Stimulated activated CD8-positive, alpha-beta memory T cell treated with anti-CD3 and anti-CD28 coated beads, Interleukin-12 subunit alpha, Interleukin-12 subunit beta, amount 100 ng/mL, for 24 hours (primary cell): ENCODE measurements around the gene MTX1.

ENCODE experiments used
- DNase-seq: peaks from one replicate; pipeline ENCODE4 v3.0.0-alpha.2; 2020; ENCODE audit errors: extremely low read depth

MTX1 gene

DNA sequence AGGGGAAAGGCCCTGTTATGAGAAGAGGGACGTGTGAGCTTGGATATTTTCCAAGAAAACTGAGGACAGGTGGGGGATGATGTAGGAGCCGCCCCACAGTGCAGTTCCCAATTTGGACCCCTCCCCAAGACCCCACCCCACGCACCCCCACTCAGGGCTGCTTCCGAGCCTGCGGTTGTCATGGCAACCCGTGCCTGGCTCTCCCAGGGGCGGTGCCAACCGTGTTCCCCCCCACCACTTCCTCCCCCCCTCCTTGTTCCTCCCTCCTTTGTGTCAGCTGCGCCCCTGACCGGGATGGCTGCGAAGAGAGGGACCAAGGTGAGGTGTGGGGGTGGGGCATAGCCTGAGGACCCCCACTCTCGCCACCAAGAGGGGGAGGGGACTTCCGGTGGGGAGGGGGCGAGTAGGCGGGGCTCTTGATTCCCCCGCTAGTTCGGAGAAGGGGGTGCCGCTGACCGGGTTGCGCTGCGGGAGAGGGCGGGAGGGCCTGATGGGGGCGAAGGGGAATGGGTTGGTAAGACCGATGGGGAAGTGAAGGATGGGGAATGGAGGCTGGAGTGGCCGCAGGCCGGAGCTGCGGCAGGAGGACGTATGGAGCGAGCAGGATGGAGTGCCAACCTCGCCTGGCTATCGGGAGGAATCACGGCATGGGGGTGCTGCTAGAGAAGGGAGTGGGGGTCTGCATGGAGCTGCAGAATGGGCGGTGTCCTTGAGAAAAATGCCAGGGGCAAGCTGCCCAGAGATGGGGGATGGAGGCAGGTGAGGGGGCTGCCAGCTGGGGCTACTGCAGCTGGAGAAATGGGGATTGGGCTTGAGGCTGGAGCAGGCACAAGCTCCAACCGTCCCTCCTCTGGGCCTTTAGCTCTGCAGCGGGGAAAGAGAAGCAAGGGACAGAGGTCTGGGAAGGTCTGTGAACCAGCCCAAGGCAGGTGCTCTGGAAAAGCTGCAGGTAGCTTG is 33.9 kb upstream of the MTX1 start:
- no peak for DNase-seq

DNA sequence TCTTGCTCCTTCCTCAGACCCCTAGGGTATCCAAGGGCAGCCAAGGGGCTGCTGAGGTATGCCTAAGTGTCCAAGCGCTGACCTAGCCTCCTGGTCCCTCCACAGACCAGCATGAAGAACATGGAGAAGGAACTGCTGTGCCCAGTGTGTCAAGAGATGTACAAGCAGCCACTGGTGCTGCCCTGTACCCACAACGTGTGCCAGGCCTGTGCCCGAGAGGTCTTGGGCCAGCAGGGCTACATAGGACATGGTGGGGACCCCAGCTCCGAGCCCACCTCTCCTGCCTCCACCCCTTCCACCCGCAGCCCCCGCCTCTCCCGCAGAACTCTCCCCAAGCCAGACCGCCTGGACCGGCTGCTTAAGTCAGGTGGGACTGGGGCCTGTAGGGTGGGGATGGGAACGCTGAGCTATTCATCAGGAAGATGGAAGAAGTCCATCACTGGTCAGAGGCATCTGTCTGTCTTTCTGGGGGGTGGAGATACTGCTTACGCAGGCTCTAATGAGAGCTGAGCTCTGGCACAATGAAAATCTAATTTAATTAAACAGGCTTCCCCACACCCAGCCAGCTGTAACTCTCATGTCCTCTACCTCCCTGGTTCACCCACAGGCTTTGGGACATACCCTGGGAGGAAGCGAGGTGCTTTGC is 33.1 kb upstream of the MTX1 start:
- DNase-seq: no peak

DNA sequence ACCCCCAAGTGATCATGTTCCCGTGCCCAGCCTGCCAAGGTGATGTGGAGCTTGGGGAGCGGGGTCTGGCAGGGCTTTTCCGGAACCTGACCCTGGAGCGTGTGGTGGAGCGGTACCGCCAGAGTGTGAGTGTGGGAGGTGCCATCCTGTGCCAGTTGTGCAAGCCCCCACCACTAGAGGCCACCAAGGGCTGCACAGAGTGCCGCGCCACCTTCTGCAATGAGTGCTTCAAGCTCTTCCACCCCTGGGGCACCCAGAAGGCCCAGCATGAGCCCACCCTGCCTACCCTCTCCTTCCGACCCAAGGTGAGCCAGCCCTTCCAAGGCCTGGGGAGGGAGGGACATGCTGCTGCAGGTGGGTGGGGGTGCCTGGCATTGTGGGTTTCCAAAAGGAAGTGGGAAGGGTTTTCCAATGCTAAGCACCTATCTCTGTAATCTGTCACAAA is 32.5 kb upstream of the MTX1 start:
- no peak for DNase-seq

- no peak for DNase-seq
Observed at GRCh38 chr1:155176544-155177071, 31.9 kb upstream of the MTX1 start.

DNA sequence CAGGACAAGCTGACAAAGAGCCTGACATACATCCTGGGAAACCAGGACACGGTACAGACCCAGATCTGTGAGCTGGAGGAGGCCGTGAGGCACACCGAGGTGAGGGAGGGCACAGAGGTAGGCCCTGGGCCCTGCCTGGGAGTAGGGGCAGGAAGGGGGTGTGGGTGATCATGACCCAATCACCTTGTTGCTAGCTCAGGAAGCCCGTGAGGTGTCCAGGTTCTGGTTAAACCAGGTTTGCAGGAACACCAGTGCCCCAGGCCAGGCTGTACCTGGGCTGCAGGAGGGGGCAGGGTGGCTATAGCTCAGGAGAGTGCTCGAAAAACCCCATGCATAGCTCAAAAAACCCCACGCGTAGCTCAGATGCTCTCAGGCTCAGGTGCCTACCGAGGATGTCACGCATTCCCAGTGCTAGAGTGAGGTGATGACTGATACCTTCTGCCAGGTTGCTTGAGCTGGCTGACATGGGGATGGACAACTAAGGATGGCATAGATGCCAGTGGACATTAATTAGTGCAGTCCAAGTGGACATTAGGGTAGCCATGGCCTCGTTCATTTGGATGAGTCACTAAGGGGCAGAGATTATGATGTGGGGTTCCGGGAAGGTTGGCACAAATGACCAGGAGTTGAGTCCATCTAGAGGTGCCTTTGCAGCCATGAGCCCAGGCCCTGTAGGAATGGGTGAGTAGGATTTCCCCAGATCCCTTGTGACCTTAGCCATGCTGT is 31.1 kb upstream of the MTX1 start:
- DNase-seq: no peak

DNA sequence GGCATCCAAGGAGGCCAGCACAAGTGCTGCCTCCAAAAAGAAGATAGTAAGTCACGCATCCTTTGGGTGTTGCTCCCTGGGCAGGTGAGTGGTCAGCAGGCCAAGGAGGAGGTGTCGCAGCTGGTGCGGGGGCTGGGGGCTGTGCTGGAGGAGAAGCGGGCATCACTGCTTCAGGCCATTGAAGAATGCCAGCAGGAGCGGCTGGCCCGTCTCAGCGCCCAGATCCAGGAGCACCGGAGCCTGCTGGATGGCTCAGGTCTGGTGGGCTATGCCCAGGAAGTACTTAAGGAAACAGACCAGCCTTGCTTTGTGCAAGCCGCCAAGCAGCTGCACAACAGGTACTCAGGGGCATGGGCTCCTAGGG is 30.6 kb upstream of the MTX1 start:
- no peak for DNase-seq

GRCh38 chr1:155178441-155179111 is 29.9 kb upstream of the MTX1 start:
- no peak for DNase-seq

DNA sequence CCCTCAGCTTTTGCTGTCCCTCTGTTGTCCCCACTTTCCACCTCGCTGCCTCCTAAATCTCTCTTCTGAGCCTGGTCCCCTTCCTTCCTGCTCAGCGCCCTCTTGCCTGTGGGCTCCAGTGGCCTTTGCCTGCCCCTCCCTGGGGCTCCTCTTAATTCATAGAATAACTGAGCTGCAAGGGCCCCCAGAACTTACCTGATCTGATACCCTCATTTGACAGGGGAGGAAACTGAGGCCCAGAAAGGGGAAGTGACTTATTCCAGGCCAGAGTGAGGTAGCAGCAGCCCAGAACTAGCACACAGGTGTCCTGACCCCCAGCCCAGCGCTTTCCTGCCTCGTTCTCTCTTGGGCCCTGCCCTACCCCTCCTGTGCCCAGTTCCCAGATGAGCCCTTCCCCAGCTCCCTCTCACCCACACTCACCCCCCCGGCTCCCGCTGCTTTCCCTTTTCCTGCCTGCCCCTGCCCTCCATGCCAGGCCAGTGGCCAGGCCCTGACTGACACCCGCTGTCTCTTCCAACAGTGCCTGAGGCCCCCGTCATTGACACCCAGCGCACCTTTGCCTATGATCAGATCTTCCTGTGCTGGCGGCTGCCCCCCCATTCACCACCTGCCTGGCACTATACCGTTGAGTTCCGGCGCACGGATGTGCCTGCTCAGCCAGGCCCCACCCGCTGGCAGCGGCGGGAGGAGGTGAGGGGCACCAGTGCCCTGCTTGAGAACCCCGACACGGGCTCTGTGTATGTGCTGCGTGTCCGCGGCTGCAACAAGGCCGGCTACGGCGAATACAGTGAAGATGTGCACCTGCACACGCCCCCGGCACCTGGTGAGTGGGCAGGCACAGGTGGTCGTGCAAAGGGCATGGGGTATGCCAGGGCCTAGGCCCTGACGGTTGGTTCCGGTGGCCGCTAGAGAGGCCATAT is 29.1 kb upstream of the MTX1 start:
- DNase-seq: no peak

DNA sequence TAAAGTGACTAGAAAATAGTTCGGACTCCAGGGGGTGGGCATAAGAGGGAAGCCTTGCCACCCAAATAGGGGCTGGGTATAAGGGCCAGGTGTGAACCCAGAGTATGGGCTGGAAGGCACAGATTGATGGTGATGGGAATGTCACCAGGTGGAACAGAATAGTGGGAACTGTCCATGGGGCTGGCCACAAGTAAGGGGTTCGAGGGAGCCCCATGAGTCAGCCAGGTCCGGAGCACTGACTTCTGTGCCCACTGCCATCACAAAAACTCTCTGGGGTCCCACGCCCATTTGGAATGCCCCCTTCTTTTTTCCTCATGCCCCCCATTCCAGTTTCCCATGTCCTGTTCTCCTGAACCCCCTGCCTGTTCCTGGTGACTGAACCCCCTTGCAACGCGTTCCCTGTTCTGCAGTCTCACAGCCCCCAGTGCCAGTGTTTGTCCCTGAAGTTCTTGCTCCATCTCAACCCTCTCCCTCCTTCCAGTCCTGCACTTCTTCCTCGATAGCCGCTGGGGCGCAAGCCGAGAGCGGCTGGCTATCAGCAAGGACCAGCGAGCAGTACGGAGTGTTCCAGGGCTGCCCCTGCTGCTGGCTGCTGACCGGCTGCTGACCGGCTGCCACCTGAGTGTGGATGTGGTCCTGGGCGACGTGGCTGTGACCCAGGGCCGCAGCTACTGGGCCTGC is 27.0 kb upstream of the MTX1 start:
- DNase-seq: no peak

- no peak for DNase-seq
Observed at GRCh38 chr1:155182052-155182550, 26.4 kb upstream of the MTX1 start.

DNA sequence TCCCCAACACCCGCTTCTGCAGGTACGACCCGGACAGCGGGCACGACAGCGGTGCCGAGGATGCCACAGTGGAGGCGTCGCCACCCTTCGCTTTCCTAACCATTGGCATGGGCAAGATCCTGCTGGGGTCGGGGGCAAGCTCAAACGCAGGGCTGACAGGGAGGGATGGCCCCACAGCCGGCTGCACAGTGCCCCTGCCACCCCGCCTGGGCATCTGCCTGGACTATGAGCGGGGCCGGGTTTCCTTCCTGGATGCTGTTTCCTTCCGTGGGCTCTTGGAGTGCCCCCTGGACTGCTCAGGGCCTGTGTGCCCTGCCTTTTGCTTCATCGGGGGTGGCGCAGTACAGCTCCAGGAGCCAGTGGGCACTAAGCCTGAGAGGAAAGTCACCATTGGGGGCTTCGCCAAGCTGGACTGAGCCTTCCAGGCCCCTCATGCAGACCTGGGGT is 24.7 kb upstream of the MTX1 start:
- no peak for DNase-seq

DNA sequence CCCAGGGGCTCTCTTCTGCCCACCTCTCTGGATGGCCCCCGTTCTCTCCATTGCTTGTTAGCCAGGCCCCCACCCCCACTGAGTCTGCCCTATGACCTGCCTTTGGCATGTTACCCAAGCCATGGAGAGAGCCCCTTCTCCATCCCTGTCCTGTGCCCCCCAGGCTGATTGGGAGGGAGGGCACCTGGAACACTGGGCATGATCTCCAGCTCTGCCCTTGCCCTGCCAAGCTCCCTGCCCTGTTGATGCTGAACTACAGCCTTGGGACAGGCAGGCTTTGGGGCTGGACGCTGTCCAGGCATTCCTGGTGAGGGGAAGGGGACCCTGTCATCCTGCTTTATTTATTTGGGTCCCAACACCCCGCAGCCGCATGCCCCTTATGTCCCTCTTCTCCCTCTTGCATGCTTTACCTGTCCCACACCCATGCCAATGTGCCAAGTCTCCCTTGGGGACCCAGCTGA is 24.1 kb upstream of the MTX1 start:
- no peak for DNase-seq

- DNase-seq: no peak
Observed at GRCh38 chr1:155184835-155185782, 23.4 kb upstream of the MTX1 start.

GRCh38 chr1:155185783-155186066 is 22.8 kb upstream of the MTX1 start:
- no peak for DNase-seq

DNA sequence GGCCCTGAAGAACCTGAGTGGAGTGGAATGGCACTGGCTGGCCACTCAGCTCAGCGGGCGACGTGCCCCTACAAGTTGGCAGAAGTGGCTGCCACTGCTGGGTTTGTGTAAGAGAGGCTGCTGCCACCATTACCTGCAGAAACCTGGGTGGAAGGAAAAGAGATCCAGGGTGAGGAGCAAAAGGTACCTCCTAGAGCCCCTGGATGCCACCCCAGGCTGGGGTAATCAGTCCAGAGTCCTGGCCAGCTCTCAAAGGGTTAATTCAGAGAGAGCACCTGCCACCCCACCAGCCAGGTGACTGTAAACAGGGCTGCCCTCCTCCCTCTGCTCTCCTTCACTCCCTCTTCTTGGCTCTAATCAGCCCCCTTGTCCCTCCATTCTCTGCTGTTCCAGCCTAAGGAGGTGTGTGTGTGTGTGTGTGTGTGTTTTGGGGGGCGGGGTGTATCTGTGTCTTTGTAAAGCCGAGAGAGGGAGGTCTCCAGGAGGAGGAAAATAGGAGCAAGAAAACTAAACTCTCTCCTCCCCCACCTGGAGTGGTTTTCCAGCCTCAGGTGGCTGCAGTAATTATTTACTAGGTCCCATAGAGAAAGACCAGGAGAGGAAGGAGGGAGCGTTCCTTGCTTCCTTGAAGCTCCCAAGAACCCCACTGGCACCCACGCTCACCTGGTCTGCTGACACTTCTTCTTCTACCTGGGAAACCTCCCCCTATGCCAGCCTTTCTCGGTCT is 22.3 kb upstream of the MTX1 start:
- DNase-seq: no peak

- no peak for DNase-seq
Observed at GRCh38 chr1:155186794-155187455, 21.6 kb upstream of the MTX1 start.

- DNase-seq: no peak
Observed at GRCh38 chr1:155187456-155187891, 21.0 kb upstream of the MTX1 start.
